GM18517 (cell line): ENCODE measurements around the gene CAB39.

Experiments used
- ATAC-seq: cut with Tn5 transposase; IDR thresholded peaks from one replicate; pipeline ENCODE4 v1.9.1; 2021; ENCODE audit warnings: mild to moderate bottlenecking, moderate library complexity; ENCODE audit not compliant: unreplicated experiment

CAB39 gene

DNA sequence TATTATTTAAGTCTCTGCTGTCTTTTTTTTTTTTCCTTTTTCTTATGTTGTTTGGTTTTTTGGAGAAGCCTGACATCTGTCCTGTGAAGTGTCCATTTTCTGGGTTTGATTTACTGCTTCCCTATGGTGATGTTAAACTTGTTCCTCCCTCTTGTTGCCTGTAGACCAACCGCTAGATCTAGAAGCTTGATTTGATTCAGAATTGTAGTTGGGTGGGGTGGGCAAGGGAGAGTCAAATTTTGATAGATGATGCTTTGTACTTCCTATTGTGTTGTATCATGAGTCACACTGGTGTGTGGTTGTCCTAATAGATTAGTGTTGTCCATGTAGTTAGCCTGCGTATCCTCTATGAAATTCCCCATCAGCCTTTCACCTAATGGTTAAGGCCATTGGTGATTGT, 35.4 kb downstream of the CAB39 start:
- ATAC-seq = no peak

DNA sequence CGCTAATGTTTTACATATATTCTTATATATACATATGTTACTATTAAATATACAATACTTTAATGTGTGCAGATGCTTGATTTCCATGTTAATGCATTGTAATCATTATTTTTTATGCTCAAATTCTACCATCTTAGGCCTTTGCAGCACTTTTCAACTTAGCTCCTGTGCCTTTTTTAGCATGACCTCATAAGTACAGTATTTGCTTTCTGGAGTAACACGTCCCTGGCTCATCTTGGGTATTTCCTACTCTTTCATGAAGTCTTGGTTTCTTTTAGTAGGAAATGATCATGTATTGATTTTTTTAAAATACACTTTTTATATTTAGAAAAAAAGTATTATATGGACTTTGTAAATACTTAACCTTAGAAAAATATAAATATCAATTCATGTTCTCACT, 36.5 kb downstream of the CAB39 start:
- ATAC-seq = no peak

DNA sequence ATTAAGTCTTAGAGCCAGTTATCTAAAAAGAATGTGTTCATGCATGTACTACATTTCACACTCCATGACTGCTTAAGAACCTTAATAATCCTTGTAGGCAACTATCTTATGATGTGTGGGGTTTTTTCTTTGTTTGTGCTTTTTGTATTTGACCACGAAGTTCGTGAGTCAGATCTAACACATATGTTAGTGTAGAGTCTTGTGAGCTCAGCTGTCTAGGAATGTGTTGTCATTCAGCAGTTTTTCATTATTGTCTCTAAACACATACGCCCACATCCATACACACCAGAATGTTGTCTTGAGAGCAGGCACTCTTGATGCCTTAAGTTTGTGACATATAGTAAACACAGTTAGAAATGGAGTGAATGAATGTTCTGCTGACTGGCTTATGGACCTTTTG, 38.4 kb downstream of the CAB39 start:
- peak; percentile 51 for ATAC-seq

DNA sequence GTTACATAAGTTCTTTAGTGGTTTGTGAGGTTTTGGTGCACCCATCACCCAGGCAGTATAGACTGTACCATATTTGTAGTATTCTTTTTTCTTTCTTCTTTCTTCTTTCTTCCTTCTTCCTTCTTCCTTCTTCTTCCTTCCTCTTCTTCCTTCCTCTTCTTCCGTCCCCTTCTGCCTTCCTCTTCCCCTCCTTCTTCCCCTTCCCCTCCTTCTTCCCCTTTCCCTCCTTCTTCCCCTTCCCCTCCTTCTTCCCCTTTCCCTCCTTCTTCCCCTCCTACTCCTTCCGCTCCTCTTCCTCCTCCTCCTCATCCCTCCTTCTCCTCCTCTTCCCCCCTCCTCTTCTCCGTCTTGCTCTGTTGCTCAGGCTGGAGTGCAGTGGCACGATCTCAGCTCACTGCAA, 41.6 kb downstream of the CAB39 start:
- ATAC-seq = no peak

DNA sequence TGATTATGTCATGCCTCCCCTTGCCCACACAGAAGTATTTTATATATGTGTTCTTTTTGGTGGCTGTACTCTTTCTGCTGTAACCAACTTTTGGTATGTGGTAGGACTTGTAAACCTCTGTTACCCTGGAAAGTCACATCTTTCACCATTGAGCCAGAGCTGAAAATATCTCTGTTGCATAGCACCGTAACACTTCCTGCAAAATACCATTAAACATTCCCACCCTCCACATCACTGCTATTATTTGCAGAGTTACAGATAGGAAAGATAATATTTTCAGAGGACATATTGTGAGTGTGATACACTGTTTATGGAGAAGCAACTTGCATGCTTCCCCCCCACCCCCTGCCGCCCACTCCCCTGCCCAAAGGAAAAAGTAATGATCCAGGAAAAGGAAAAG, 44.8 kb downstream of the CAB39 start:
- ATAC-seq = no peak

DNA sequence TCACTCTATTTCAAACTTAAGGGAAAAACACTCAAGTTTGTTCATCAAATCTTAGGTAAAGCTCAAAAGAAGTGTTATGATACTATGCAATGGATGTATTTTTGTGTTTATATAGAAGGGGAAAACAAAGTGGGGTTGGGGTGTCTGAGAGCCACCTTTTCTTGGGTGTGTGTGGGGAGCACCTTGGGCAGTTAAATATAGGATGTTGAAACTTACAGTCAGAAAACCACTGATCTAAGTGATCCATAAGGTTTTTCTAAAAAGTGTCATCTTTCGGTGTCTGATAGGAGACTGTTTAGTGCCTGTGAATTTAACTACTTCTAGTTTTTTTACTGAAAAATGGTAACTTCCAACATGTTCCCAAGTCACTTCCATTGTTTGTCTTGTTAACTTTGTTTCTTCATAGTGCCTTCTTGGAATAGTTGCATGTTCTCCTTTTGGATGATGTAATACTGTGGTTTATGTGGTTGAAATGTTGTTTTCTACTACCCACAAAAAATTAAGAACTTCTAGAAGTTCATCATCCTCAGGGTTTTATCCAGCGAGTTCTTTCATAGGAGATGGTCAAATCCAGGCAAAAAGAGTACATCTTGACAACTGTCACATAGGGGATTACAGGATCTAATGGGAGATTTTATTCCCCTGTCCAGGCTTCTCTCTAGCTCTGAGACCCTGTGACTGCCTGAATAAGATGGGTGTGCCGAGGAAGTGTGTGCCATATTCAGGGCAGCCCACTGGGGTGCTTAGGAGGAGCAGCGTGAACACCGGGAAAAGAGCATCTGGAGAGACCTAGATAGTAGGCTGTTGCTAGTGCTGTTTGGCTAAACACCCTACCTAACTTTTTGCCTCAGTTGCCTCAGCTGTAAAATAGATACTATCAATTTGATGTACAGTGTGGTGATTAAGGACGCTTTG, 46.2 kb downstream of the CAB39 start:
- no peak for ATAC-seq

DNA sequence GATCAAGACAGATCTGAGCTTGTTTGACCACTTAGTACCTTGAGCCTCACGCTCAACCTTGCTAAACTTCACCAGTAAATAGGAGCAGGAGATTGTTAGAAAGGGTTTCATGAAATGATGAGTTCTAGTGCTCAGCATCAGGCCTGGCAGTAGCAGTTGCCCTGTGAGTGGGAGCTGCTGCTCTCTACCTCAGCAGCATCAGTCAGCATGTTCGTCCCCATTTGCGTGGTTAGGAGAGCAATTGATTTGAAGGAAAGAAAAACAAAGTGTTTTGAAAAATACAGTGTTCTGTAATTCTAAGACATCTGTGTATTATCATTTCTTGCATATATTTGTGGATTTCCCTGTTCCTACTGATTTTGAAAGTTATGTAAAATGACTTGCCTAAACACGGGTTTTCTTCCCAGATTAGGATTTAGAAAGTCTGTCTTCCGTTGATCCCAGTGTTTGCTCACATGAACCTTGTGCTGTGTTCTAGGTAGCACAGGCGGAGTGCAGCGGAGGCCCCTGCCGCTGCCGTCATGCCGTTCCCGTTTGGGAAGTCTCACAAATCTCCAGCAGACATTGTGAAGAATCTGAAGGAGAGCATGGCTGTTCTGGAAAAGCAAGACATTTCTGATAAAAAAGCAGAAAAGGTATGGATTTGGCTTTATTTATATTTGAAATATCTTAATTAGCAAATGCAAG, 47.0 kb downstream of the CAB39 start:
- ATAC-seq = no peak

DNA sequence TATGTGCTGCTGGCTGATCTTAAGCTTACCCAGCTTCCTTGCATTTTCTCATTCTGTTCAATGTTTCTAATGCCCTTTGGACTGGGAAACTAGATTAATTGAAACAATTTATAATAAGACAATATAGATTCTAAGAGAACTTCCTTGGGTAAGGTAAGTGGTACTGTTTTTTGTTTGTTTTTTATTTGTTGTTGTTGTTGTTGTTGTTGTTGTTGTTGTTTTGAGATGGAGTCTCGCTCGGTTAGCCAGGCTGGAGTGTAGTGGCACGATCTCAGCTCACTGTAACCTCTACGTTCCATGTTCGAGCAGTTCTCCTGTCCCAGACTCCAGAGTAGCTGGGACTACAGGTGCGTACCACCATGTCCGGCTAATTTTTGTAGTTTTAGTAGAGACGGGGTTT, 49.1 kb downstream of the CAB39 start:
- no peak for ATAC-seq

DNA sequence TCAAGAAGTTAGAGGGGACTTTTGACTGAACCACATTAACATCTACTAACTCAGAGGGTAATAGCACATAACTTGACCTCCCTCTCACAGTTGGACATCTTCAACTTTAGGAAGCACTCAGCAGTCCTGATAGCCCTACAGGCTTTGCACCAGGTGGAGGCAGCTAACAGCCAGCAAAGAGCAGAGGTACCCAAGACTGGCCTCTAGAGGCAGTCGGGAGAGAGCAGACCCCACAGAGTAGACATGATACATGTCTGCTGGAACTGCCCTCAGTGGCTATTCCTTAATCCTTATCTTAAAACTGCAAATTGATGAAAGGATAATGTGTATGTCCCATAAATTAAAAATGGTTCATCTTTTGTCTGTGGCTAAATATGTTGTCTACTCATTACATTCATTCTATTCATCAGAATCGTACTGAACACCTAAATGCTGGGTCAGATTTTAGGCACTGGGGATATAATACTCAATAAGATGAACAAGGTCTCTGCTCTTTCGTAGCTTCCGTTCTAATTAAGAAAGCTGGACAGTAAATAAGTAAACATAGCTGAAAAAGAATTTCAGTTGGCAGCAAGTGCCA, 49.8 kb downstream of the CAB39 start:
- ATAC-seq = no peak

DNA sequence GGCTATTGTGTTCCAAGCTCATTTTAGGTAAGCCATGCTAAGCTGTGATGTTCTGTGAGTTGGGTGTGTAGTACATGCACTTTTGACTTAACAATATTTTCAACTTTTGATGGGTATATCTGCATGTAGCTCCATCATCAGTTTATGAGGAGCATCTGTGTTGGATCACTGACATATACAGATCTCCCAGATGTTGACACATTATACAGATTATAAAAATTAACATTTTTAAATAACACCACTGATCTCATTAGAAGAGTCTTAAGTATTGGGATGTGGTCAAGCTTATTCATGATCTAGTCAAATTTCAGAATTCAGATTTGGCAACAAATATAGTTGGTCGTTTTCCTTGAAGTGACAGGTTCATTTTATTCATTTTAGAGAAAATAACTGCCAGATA, 51.7 kb downstream of the CAB39 start:
- ATAC-seq = no peak

DNA sequence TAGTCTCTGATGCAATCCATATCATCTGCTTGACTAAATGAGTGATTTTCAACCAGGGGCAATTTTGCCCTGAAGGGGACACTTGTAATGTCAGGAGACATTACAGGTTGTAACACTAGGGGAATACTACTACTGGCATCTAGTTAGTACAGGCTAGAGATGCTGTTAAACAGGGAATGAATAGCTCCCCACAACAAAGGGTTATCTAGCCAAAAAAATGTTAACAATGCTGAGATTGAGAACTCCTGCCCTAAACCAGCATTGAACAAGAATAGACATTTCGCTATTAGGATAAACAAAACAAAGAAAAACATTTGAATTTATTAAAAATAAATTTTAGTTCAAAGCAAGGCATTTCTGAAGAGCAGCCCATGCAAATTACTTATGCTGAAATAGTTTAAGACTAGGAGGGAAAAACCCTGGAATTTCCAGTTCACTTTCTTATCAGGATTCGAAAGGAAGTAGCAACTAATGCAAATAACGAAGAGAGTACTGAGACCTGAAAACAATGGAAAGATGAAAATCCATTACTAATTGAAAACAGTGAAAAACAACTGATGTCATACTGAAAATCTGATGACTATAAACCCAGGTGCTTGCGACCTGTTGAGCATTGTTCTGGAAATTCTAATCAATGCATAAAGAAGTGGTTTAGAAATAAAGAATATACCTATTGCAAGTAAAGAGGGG, 53.1 kb downstream of the CAB39 start:
- no peak for ATAC-seq

DNA sequence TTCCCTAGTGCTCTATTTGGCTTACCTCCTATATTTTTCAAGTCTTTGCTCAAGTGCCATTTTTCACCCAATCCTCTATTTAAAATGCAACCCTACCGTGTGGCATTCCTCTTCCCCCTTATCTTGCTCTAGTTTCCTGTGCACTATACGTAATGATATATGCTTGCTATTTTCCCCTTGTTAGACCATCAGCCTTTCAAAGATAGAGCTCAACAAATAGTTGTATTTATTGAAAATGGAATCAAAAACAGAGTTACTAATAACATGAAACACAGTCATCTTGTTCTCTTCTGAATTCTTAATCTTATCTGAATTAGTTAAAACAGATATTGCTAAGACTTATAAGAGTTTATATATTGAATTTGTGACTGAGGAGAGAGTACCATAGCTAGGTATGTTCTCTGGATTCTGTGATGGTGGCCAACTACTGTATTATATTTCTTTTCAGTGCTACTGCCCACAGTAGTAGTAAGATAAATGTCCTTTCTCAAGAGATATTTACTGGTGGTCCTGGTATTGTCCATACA, 55.3 kb downstream of the CAB39 start:
- ATAC-seq = no peak

DNA sequence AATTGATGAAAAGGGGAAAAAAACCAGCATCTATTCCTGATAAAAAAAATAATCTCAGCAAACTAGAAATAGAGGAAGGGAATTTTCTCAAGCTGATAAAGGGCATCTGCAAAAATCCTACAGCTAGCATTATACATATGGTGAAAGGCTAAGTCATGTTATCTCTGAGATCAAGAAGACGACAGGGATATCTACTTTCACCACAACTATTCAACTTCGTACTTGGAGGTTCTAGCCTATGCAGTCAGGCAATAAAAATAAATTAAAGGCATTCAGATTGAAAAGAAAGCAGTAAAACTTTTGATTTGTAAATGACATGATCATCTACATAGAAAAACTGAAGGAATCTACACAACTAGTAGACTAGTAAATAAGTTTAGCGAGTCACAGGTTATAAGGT, 58.2 kb downstream of the CAB39 start:
- no peak for ATAC-seq

DNA sequence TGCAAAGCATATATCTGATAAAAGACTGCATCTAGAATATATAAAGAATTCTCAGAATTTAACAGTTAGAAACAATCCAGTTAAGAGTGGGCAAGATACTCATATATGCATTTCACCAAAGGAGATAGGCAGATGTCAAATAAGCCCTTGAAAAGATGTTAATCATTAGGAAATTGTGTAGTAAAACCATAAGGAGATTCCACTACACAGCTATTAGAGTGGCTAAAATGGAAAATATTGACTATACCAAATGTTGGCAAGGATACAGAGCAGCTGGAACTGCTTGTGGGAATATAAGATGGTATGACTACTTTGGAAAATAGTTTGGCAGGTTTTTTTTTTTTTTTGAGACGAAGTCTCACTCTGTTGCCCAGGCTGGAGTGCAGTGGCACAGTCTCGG, 59.5 kb downstream of the CAB39 start:
- no peak for ATAC-seq

DNA sequence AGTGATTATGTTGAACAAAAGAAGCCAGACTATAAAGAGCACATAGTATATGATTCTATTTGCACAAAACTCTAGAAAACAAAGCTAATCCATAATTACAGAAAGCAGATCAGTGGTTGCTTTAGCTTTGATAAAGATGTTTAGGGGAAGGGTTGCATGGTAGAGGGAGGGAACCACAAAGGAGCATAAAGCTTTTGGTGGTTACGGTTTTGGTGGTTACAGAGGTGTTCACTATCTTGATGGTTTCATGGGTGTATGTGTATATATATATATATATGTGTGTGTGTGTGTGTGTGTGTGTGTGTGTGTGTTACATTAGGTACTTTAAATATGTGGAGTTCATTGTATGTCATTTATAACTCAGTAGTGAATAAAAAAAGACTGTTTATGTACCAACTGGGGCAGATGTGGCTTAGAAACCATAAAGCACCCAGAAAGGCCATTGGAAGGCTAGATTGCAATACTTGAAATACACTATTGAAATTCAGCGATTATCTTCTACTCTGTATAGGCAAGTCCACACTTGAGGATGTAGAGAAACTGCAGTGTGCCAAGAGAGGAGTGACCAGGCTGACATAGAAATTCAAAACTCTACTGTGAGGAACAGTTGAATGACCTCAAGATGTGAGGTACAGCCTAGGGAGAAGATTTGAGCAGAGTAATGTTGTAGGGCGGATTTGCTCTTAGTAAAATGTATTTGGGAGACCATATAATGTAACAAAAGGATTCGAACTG, 60.6 kb downstream of the CAB39 start:
- ATAC-seq = no peak

DNA sequence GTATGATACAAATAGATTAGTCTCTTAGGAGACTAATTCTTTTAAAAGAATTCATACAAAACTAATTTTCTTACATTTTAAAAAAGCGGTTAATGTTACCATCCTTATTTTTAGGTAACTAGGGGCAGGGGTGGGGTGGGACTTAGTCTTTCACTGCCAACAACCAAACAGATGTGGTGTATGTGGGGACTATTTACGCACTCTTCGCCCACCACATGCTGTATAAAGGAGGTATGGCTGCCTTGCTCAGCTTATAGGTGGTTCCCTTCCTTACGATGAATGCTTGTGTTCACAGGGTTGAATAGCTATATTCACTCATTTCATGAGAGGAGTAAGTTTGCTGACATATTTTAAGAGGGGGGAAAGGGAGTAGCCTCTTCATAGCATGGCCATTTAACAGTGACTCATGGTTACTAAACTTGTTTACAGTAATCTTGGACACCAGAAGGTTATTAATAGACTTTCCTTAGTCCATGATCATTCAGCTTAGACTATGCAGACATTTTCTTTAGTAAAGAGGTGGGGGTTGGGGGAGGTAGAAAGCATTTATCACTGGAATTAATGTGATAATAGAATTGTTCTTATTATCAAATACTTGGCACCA, 61.8 kb downstream of the CAB39 start:
- no peak for ATAC-seq

DNA sequence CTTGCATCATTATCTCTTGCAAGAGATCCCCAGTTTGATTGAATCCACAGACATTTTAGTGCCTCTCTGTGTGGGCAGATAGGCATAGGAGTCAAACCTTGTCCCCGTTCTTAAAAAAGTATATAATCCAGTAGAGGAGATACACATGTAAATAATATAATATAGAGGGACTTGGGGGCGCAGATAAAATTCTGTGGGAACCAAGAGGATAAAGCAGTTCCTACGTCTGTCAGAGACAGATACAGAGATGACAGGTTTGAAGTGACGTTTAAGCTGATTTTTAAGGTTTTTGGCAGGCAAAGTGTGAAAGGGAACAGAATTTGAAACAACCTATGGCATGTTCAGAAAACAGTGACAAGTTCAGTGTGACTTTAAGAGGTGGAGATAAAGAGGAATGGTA, 63.1 kb downstream of the CAB39 start:
- no peak for ATAC-seq

DNA sequence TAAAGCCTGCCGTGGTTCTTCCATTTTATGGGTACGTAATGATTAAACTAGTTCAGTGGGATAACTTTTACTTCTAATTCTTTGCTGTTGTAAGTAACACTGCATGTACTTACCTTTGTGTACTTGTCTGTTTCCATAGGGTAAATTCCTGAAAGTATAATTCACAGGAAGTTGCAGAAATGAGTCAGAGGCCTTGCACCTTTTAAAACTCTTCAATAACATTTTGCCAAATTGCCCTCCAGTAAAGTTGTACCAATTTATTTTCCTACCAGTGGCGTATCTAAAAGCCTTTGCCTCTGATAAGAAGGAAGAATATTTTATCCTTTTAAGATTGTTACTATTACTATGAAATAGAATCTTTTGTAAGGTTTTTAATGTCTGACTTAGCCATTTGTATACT, 65.1 kb downstream of the CAB39 start:
- no peak for ATAC-seq

DNA sequence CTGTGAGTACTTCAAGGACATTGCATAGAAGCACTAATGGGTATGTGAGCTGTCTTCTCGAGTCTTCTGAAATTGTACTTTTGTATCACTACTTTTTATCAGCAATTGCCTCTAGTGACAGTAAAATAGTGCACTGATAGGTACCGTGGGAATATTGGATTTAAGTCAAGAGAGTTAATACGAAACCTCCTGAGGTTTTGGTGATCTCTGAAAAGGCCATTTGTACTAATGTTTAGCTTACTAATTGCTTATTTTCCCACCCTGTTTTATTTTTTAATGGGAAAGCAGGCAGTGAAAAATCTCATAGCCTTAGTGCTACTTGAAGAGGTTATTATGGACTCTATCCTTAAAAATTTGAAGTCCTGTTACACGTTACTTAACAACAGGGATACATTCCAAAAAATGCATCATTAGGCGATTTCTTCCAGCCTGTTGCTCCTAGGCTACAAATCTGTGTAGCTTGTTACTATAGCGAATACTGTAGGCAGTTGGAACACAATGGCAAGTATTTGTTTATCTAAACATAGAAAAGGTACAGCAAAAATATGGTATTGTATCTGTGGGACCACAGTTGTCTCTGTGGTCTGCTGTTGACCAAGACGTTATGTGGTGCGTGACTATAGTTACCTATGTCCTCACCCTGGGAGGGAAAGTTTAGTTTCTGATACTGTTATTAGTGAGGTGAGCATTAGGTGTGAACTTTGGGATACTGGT, 65.9 kb downstream of the CAB39 start:
- ATAC-seq = no peak

DNA sequence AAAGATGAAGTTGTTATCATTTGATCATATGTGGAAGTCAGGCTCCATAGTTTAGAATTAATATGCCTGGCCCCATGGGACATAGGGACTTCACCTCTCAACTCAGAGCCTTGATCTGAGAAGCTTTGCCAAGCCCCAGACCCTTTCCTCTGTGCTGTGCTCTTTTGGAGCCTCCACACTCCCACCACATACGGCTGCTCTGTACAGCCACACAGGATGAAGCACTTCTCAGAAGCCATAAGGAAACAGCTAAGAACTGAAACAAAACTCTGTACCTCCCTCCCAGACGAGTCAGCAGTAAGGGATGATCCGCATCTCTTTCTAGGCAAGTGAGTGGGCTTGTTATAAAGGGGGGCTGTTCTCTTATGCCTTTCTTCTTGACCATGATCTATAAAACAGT, 66.5 kb downstream of the CAB39 start:
- no peak for ATAC-seq
